GM20000 (cell line): ENCODE measurements around the gene COX19.
A peak's percentile ranks its signal among the peaks of the same experiment; 100 is the strongest.
"Not testable (repeated sequence)": the region's sequence is repeated elsewhere in the genome, so short reads cannot be mapped to it uniquely, and the experiment has no call there.

Experiments
- DNase-seq: peaks from one replicate; pipeline ENCODE4 v3.0.0; 2012; ENCODE audit warnings: low spot score
- TF ChIP-seq, protein P1 (sequence below): IDR thresholded peaks from 2 replicates; pipeline ENCODE4 v1.5.1; 2012; ENCODE audit warnings: mild to moderate bottlenecking, control low read depth; ENCODE audit errors: extremely low read depth, missing control alignments

Gene COX19

GRCh38 chr7:1008733-1009363 lies 33.5 kb upstream of the COX19 start:
- no peak for DNase-seq
- TF ChIP-seq, protein P1, sequence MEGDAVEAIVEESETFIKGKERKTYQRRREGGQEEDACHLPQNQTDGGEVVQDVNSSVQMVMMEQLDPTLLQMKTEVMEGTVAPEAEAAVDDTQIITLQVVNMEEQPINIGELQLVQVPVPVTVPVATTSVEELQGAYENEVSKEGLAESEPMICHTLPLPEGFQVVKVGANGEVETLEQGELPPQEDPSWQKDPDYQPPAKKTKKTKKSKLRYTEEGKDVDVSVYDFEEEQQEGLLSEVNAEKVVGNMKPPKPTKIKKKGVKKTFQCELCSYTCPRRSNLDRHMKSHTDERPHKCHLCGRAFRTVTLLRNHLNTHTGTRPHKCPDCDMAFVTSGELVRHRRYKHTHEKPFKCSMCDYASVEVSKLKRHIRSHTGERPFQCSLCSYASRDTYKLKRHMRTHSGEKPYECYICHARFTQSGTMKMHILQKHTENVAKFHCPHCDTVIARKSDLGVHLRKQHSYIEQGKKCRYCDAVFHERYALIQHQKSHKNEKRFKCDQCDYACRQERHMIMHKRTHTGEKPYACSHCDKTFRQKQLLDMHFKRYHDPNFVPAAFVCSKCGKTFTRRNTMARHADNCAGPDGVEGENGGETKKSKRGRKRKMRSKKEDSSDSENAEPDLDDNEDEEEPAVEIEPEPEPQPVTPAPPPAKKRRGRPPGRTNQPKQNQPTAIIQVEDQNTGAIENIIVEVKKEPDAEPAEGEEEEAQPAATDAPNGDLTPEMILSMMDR, result no peak

GRCh38 chr7:1007901-1008300 lies 32.6 kb upstream of the COX19 start:
- TF ChIP-seq, protein P1, result no peak
- no peak for DNase-seq

GRCh38 chr7:1005303-1005702 lies 30.0 kb upstream of the COX19 start:
- TF ChIP-seq, protein P1, result no peak
- DNase-seq, result no peak

DNA sequence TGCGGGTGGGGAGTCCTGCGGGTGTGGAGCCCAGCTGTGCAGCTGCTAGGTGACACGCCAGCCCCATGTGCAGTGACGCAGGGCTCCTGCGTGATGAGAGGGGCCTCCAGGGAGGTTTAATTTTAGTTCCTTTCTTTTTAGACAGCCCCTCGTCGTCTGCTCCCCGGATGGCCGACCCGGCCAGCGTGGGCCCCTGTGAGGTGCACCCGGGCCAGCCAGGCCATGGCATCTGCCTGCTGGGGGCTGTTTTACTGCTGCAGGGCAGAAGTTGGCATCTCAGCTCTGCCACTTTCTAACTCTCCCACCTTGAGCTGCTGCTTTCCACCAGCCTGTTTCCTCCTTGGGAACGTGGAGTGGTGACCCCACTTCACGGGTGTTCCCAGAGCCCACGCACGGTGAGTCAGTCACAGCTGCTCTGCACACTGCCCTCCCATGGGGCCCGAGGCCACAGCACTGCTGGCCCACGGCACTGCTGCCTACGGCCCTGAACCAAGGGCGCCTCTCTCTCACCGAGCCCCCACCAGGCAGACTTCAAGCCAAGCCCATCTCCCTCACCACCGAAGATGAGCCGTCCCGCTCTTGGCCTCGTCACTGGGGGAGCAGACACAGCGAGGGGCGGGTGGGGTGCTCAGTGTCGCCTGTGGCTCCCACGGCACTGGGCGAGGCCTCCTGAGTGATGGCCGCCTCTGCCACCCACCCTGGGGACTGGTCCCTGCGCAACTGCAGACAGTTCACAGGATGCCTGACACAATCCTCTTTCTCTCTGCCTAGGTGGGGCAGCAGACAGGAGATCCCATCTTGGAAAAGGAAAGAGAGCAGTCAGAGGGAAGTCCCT lies 28.9 kb upstream of the COX19 start:
- peak; percentile 64 for DNase-seq
- TF ChIP-seq, protein P1, result no peak

DNA sequence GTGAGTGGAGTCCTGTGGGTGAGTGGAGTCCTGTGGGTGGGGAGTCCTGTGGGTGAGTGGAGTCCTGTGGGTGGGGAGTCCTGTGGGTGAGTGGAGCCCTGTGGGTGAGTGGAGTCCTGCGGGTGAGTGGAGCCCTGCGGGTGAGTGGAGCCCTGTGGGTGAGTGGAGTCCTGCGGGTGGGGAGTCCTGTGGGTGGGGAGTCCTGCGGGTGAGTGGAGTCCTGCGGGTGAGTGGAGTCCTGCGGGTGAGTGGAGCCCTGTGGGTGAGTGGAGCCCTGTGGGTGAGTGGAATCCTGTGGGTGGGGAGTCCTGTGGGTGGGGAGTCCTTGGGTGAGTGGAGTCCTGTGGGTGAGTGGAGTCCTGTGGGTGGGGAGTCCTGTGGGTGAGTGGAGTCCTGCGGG lies 27.1 kb upstream of the COX19 start:
- not testable (repeated sequence) for DNase-seq

- DNase-seq, result not testable (repeated sequence)
Observed at GRCh38 chr7:1002026-1002425, 26.7 kb upstream of the COX19 start.

DNA sequence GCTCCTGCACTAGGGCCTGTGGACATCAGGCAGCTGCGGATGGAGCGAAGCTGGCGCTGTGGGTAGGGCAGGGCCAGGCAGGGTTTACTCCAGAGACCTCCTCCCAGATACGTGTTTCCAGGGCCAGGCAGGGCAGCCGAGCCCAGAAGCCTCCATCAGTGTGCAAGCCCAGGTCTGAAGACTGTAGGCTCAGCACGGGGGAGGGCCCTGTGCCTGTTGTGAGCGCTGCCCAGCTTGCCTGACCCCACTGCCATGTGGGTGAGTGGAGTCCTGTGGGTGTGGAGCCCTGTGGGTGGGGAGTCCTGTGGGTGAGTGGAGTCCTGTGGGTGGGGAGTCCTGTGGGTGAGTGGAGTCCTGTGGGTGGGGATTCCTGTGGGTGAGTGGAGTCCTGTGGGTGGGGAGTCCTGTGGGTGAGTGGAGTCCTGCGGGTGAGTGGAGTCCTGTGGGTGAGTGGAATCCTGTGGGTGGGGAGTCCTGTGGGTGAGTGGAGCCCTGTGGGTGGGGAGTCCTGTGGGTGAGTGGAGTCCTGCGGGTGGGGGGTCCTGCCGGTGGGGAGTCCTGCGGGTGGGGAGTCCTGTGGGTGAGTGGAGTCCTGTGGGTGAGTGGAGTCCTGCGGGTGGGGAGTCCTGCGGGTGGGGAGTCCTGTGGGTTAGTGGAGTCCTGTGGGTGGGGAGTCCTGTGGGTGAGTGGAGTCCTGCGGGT lies 25.9 kb upstream of the COX19 start:
- not testable (repeated sequence) for DNase-seq

- TF ChIP-seq, protein P1, result no peak
- DNase-seq, result no peak
Observed at GRCh38 chr7:999941-1000935, 24.9 kb upstream of the COX19 start.
